ENCODE results near the gene SEL1L3. TPM values are rescaled to one million over a fixed set of nuclear protein-coding genes. Genes with fewer than 3 reads are reported as not detected.

SEL1L3 gene
- total RNA-seq, 4 donors from 2014 or later: 6.9 to 13.5 (median 7.5) TPM

DNA sequence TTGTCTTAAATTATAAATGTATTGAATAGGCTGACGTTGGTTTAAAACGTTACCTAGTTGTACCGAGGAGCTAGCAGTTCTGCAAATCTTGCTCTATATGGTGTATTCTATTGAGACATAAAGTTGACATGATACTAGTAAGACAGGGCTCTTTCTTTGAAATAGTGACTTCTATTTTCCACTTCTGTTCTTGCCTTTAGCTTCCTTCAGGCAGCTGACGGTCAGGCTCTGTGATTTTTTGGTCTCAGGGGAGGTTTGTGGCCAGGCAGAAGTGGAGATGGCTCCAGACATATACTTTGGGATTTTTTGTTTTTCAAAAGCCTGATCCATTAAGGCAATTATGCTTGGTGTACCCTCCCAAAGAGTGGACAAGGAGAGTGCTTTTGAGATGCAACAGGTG is 111.9 kb downstream of the SEL1L3 start:
- H3K36me3 ChIP-seq: no peaks in the 10 kb centered on the region
- WGBS, 2 donors: 83 to 99% methylated on average over 4 of the region's 4 CpGs
- no peak for DNase-seq
- H3K4me3 ChIP-seq: no peak overlapping the region
- no peaks in the 10 kb centered on the region for H3K4me1 ChIP-seq
- H3K27me3 ChIP-seq: no peaks in the 10 kb centered on the region
- no peaks in the 10 kb centered on the region for H3K9me3 ChIP-seq
- no peak for TF ChIP-seq CTCF (IDR thresholded peaks at IDR 0.05)
- intact Hi-C loops (cut with DNase I): no loop called here
- no peak overlapping the region for H3K27ac ChIP-seq

DNA sequence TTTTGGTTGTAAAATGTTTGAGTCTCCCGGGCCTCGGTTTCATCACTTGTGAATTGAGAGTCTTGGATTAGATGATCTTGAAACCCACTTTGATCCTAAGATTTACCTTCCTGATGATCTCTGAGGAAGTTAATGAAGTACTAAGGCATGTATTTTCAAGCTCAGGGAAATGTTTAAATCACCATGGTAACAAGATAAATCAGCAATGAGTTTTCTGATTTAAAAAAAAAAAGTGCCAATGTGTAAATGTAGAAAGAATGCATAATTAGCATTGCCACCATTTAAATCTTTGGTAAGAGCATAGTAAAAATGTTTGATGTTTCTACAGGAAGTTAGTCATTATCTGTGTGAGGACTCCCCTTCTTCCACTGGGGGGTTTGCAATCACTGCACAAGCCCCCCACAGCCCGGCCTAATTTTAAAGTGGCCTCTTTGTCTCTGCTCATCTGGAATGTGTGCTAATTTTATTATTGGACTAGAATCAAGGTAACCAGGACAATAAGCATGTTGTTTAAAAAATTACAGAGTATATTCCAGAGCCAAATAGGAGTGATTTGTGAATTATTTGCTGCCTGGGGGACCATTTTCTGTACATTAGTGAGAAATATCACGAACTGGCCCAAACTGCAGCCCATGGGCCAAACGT is 113.5 kb downstream of the SEL1L3 start:
- Histone ChIP-seq H3K36me3 (no peaks in the 10 kb centered on the region), H3K27me3 (no peaks in the 10 kb centered on the region), H3K27ac (no peak overlapping the region), H3K4me1 (no peaks in the 10 kb centered on the region), H3K4me3 (no peak overlapping the region), H3K9me3 (no peaks in the 10 kb centered on the region)
- no peak for DNase-seq
- intact Hi-C loops (cut with DNase I): no loop called here
- 79 to 81% methylated on average over 5 of the region's 5 CpGs for WGBS, 2 donors
- TF ChIP-seq POLR2A (IDR thresholded peaks at IDR 0.05) (no peak), CTCF (IDR thresholded peaks at IDR 0.05) (no peak)

DNA sequence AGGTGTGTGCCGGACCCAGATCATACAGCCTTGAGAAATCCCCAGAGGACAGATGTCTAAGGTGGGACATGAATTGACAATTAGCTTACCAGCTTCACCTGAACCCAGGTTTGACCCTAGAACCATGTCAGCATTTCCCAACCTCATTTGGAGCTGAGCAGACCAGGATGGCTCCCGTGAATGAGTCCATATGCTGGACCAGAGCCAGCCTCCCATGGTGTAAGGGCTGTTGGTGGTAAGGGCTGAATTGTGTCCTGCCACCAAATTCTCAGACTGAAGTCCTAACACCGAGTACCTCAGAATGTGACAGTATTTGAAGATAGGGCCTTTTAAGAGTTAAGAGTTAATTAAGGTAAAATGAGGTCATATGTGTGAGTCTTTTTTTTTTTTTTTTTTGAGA is 118.8 kb downstream of the SEL1L3 start:
- Histone ChIP-seq H3K27ac (no peak overlapping the region), H3K4me1 (no peaks in the 10 kb centered on the region), H3K9me3 (no peaks in the 10 kb centered on the region), H3K27me3 (no peaks in the 10 kb centered on the region), H3K4me3 (no peak overlapping the region), H3K36me3 (no peaks in the 10 kb centered on the region)
- no peak for DNase-seq
- WGBS, 2 donors: 63 to 93% methylated on average over 2 to 3 of the region's 3 CpGs
- intact Hi-C loops (cut with DNase I): no loop called here
- TF ChIP-seq POLR2A (IDR thresholded peaks at IDR 0.05) (no peak), CTCF (IDR thresholded peaks at IDR 0.05) (no peak)

GRCh38 chr4:25729564-25729963 is 133.2 kb downstream of the SEL1L3 start:
- Histone ChIP-seq H3K4me1 (no peaks in the 10 kb centered on the region), H3K36me3 (no peaks in the 10 kb centered on the region), H3K27ac (no peak overlapping the region), H3K27me3 (no peaks in the 10 kb centered on the region), H3K4me3 (no peak overlapping the region), H3K9me3 (no peaks in the 10 kb centered on the region)
- intact Hi-C loops (cut with DNase I): no loop called here
- DNase-seq: no peak
- WGBS, 2 donors: 90 to 92% methylated on average over 7 to 9 of the region's 9 CpGs
- TF ChIP-seq POLR2A (IDR thresholded peaks at IDR 0.05) (no peak), CTCF (IDR thresholded peaks at IDR 0.05) (no peak)

GRCh38 chr4:25728886-25729285 is 133.9 kb downstream of the SEL1L3 start:
- no peaks in the 10 kb centered on the region for H3K27me3 ChIP-seq
- H3K9me3 ChIP-seq: no peaks in the 10 kb centered on the region
- no peaks in the 10 kb centered on the region for H3K36me3 ChIP-seq
- H3K27ac ChIP-seq: no peak overlapping the region
- H3K4me1 ChIP-seq: no peaks in the 10 kb centered on the region
- intact Hi-C loops (cut with DNase I): no loop called here
- DNase-seq: no peak
- no peak overlapping the region for H3K4me3 ChIP-seq
- 49 to 56% methylated on average over 3 of the region's 3 CpGs for WGBS, 2 donors
- TF ChIP-seq POLR2A (IDR thresholded peaks at IDR 0.05) (no peak), CTCF (IDR thresholded peaks at IDR 0.05) (no peak)
